Measurements from ENCODE around the gene CDC42EP3.
A peak's percentile ranks its signal among the peaks of the same experiment; 100 is the strongest.

The CDC42EP3 gene

DNA sequence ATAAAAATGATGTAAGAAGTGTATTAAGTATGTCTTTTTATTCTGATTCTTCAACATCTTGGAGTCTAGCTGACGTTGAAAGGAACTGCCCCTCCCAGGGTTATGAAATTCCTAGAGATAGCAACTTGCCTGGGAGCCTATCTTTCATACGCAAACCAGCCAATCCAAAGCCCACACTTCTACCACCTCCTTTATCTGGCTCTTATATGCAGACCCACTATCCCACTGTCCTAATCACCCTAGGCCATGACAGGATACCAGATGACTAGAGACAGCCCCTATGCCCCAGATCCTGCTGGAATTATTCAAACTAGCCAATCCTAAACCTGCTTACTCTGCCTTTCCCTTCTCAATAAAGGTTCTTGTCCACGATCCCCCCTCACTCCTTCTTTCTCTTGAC, 11.8 kb upstream of the CDC42EP3 start:
- DNase-seq: no peak

DNA sequence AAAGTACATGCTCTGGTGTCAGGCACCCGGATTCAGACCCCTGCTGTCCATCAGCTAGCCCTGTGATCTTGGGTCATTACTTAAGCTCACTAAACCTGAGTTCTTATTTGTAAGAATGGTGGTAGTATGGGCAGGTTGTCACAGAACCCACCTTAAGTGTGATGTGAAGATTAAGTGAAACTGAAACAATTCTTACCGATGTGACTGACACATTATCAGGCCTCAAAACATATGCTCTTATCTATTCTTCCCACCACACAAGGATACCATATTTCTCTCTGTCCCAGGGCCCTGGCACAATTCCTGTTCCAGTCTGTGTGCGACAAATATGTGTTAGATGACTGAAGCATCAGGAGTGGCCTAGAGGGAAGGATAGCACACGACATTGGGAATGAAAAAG, 11.0 kb upstream of the CDC42EP3 start:
- DNase-seq: no peak

DNA sequence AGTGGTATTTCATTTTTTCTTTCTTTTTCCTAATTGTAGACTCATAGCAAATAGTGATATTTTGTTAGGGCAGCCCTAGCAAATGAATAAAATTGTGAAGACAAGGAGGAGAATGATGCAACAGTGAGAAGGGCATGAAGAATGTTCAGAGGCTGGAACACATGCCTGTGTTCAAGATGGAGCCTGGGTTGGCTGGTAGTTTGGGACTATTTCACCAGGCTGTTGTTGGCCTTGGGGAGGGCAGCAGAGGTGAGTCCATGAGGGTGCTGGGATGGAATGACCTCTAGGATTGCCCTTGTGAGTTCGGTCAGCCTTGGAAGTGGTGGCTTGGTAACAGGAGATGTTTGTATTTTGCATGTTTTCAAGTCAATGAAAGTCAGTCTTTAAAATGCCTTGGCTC, 10.1 kb upstream of the CDC42EP3 start:
- no peak for DNase-seq

DNA sequence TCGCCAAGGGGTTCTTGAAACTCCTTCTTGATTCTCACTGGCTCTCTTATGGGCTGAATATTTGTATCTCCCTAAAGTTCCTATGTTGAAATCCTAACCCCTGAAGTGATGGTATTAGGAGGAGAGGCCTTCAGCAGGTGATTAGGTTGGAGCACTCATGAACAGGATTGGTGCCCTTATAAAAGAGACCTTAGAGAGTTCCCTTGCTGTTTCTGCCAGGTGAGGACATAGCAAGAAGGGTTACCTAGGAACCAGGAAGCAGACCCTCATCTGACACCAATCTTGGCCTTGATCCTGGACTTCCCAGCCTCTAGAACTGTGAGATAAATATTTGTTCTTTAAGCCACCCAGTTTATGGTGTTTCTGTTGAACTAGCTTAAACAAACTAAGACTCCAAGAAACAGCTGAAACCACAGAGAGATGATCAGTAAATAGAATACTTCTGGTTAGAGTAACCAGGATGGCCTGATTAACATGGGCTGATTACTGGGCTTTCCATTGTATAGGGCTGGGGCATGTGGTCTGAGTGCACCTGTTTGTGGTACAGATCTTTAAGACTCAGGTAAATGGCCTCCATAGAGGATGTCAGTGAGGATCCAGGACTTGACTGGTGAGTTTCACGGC, 7.7 kb upstream of the CDC42EP3 start:
- DNase-seq: no peak

DNA sequence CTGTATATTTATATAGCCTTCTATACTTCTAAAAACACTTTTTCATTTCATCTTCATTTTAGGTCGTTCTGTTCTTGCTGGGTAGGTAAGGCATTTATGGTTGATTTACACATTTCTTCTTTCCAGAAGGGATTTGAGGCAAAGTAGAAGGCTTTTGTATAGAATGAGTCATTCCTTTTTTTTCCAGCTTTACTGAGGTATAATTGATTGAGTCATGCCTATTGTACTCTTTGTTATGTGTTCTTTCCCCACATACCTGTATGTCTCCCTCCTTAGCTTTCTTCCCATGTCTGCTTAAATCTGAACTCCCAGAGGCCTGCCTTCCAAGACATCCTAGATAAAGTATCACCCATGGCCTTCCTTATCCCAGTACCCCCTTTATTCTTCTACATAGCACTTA, 4.8 kb upstream of the CDC42EP3 start:
- DNase-seq: no peak

DNA sequence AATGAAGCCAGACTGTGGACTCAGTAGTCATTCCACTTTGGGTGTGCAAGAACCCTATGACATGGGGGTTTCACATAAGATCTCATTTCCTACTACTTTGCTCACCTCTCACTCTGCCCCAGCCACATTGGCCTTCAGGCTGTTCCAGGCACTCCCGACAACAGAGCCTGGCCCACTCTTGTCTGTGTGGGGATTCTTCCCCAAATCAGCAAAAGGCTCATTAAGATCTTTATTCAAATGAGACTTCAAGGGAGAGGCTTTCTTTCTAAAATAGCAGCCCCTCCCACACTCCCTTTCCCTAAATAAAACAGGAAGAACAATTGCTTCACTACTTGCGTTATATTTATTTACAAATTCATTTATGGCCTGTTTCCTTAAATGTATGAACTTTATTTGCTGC, 3.5 kb upstream of the CDC42EP3 start:
- DNase-seq: no peak

DNA sequence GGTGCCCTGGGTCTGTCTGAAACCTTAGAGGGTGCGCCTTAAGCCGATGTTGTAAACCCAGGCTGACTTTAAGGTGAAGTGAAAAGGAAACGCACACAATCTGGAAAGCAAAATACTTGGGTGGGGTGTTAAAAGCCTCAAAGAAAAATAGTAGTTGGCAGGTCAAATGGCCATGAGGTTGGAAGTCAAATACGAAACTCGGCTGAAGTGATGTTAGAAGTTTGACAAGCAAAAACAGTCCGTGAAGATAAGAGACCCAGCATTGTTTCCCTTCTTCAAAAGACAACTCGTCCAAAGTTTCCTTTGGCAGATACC, 1.4 kb upstream of the CDC42EP3 start:
- no peak for DNase-seq

DNA sequence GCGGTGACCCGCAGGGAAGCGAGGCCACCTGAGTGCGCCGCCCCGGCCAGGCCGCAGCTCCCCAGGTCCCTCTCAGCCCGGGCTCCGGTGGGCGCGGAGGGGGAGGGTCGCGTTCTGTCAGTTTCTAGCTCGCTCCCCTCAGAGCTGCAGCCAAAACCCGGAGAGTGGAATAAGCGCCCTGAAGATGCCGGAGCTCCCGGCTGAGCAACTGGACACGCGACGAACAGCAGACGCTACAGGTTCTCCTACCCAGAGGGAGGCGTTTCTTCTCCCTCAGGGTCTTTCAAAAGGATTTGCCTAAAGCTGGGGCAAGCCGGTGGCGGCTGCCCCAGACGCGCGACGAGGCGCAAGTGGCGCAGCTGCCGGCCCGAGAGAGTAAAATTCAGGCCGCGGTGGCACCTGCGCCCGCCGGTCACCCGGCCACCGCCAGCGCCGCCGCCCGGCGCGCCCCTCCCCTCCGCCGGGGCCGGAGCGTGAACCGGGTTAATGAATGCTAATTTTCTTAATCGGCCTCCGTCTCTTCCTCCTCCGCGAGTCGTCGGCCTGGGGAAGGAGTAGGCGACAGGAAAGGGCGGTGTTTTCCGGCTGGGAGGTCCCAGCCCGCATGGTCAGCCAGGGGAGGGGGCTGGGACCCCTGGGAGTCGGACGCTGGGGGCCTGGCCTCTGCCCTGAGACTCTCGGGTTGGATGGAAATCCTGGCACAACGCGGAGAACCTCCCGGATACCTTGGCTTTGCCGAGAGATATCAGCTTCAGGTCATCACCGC, 845 bp upstream of the CDC42EP3 start:
- peak; percentile 78 for DNase-seq

DNA sequence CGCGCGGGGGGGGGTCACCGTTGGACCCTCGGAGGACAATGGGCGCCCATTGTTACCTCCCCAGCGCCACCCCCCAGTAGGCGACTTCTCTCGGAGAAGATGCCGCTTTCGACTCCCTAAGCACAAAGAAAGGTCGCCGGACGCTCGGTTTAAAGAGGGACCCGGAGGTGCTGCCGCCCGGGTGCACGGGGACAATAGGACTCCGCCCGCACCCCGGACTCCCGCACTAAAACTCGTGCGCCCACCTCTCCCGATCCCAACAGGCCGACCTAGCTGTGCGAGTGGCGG, 318 bp upstream of the CDC42EP3 start:
- DNase-seq: no peak

DNA sequence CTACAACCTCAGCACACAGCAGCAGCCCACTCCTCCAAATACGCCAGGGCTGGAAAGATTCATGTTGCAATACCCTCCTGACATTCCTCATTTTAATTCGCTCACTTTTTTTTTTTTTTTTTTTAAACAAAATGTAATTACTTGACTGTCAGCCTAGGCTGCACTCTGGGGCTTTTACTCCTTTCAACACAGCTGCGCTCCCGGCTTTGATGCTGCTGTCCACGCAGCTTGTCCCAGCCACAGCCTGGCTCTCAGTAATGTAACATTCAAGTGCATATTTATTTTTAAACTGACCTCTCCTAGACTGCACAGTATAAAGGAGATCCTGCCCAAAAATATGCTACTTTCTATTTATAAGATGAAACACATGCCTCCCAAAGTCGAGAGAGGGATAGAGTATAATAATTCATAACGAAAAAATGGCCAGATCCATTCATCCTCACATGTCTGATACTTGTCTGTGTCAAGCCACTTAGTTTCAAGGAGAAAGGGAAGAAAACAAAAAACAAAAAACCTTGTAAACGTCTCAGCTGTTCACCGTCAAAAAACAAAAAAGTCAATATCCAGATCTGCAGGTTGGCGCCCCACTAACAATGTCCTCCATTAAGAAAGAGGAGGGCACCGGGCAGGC, 949 bp downstream of the CDC42EP3 start:
- DNase-seq: no peak

DNA sequence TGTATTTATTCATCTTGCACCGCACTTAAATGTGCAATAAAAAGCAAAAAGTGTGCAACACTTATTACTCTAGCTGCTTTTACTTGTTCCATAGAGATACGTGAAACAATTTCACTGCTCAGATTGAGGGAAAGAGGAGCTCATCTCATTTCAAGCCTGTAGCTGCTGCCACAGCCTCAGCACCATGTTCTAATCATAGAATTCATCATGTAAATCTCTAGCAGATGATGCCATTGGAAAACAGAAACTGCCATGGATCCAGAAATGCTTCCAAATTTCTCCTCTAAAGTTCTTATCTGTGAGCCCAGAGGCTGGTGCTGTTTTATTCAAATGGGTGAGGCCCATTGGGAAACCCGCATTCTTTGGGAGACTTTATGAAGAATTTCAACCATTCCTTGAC, 2.0 kb downstream of the CDC42EP3 start:
- no peak for DNase-seq

DNA sequence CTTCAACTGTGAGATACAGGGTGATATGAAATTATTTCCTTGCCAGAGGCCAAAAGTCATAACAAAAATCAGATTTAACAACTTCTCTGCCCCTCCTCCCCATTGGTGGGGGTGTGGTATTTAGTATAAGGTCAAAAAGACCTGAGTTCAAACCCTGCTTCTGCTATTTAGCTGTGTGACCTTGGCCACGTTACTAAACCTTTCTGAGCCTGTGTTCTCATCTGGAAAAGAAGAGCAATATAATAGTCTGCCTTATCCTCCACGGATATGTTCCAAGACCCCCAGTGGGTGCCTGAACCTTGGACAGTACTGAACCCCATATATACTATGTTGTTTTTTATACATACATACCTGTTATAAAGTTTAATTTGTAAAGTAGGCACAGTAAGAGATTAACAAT, 3.7 kb downstream of the CDC42EP3 start:
- no peak for DNase-seq

DNA sequence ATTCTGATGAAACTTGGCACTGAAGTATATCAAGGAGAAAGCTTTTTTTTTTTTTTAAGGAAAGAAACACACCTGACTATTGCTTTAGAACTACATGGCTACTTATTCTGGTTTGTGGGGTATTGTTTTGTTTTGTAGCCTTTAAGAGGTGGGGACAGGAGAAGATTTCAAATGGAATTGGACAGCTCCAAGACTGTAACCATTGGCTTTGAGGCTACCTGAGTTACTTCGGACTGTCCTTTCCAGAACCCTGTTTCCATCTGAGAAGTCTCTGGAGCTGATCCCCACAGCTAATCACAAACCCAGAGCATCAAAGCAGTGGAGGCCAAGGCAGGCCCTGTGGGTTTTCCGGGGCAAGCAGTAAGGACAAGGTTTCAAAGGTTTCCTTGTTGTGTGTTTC, 4.7 kb downstream of the CDC42EP3 start:
- no peak for DNase-seq

DNA sequence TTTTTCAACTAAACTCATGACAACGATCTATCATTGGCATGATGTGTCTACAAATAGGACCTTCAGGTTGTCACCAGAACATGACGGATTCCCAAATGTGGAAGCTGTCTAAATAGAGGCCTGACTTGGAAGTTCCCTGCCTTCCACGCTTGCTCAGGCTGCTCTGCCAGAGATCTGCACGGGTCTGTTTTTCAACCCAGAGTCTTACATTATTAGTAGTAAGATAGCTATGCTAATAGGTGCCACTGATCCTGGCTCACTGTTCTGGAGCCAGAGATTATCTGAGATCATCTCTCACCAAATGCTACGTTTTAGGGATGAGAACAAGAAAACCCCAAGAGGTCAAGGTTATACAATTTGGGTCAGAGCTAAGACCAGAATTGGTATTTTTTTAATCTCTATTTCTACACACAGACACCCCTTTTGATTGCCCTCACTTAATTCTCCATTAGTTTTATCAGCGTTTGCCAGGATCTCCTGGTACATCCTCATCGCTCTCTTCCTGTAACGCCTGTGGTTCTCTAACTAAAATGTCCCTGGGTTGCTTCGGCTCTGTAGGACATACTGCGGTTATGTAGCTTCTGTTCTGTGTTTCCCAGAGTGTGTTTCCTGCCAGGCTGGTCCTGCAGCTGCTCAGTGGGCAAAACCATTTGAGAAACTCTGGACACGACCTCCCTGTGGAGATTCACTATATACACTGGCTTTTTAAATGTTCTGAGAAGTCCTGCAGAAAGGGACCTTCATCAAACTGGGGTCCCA, 5.7 kb downstream of the CDC42EP3 start:
- DNase-seq: no peak

DNA sequence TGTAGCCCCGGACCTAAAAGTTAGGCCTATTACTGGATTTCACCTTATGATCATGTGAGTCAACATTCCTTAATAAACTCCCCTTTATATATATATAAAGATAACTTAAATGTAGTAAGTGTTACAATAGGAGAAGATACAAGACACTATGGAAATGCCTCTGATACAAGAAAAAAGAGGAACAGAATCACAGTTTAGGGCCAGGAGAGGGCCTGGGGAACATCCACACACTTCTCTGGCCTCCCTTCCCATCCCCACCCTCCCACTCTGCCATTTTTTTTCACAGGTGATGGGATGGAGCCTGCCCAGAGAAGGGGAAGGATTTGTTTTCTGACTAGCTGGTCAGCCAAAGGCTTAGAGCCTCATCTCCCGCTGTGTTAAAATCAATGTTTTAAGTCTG, 6.4 kb downstream of the CDC42EP3 start:
- no peak for DNase-seq

DNA sequence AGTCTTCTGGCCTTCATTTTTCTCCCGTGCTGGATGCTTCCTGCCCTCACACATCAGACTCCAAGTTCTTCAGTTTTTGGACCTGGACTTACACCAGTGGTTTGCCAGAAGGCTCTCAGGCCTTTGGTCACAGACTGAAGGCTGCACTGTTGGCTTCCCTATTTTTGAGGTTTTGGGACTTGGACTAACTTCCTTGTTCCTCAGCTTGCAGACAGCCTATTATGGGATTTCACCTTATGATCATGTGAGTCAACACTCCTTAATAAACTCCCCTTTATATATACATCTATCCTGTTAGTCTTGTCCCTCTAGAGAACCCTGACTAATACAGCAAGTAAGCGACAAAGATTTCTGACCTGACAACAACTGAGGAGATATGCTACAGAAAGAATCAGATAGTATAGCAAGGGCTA, 7.2 kb downstream of the CDC42EP3 start:
- DNase-seq: no peak

DNA sequence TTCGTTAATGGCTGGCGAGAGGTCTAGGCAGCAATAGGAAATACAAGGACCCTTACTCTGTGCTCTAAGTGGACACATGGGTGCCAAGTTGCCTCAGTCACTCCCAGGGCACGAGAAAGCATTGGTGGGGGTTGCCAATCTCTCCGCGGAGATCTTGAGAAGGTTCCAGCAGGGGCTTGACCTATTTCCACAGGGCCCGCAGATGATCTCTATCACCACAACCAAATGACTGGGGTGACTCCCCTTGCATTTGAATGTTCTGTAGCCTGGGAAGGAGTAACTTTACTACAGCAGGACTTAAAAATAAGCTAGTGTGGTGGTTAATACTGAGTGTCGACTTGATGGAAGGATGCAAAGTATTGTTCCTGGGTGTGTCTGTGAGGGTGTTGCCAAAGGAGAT, 8.1 kb downstream of the CDC42EP3 start:
- DNase-seq: no peak

DNA sequence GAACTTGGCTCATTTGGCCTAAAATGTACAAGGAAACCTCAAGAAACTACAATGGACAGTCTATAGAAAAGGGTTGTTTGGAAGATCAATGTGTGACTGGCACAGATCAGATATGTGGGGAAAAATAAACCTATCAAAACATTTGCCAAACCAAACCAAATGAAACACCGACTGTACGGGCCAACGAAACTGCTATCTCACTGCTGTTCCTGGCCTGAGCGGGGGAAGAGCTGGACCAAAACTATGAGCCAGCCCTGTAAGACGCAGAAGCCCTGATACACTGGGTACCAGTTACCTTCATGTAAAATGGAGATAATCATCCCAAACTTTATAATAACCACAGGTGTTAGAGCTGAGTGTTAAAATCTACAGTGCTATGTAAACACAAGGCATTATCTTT, 11.7 kb downstream of the CDC42EP3 start:
- no peak for DNase-seq

DNA sequence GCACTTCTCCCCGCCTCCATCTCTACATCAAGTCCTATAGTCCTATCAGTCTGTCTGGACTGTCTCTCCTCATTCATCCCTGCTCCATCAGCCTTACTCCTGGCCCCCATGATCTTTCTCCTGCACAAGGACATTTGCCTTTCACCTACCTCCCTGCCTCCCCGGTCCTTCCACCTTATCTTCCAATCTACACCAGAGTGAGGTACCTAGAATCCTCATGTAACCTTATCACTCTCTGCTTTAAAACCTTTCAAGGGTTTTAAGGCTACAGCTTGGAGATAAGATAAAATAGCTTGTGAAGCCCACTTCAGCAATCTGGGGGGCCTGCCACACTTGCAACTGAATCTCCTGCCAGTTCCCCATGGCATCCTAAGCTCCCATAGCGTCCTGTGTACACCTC, 12.8 kb downstream of the CDC42EP3 start:
- no peak for DNase-seq

DNA sequence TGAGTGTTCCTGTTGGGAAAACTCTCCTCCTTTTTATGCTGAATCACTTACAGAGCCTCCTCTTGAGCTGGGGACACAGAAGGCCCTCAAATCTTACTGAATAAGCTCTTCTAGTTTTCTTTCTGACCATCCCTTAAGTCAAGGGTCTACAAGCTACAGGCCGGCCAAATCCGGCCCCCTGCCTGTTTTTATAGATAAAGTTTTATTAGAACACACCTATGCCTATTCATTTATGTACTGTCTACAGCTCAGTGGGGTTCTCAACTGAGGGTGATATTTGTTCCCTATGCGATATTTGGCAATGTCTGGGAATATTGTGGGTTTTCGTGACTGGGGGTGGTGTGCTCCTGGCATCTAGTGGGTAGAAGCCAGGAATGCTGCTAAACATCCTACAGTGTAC, 14.0 kb downstream of the CDC42EP3 start:
- DNase-seq: no peak

DNA sequence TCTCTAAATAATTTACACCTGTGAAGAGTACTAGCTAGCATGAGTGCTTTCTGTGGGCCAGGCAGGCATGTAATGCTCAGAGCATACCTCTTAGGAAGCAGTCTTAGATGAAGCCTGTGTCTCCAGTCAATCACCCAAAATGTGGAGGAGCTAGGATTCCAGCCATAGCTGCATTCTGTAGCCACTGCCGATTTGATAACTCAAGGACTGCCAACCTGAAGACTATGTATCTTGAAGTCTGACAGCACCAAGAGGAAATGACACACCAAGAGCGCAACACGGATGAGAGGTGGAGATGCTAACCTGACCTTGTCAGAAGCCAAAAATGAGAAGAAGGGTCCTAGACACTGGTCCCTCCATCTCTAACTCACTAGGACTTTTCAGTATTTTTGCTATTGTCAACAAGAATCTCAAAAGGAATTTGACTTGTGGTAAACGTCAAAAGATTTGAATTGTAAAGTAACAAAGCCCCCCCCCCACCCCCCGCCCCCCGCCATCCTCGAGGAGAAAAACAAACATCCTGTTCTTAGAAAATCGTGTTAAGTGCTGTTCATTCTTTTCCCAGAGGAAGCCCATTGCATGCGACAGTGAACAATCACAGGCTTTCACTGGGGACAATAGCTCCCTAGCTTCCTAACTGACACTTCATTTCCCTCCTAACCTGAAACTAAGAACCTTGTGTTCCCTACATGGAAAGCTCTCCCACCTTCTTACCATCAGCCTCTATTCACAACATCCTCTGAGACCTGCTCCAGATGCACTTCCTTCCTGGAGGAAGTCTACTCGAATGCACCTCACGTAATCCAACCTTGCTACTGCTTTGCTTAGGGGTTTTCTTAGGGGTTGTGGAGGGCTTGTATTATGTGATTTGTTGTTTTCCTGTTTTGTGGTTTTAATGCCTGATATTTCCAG, 14.7 kb downstream of the CDC42EP3 start:
- DNase-seq: peak; percentile 28

DNA sequence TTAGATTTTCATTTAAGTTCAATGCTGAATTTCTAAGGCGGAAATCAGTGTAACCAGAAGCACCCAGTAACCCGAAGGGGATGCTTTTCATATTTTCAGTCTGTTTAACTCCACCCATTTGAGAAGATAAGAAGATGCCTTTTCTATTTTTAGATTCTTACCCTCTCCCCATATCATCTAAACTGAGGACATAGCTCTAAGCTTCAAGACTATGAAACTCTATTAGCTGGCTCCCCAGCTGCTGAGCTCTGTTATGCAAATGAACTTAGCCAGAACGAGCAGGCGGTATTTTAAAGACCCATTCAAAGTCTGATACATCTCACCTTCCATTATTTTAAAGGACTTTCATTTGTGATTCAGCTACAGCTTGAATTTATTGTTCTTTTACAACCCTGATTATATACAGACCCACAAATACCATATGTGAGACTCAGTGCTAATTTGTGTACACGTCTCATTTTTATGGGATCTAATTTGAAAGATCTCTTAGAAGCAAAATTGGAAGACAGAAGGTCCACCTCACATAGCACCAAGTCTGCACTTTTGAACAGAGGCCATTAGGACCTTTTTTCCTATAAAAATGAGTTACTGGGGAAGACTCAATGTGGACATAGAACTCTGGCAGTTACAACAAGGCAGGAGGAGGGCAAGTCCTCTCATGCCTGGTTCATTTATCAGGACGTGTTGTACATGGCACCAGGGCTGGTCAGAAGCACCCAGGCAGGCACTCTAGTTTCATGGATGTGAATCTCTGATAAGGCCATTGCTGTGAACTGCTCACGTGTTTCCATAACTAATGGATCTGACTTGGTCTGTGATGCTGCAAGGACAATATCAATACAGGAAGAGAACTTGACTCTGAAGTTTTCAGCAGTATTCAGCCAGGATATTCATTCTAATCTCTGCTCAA, 16.3 kb downstream of the CDC42EP3 start:
- DNase-seq: peak; percentile 31
